Esophagus squamous epithelium (tissue), 4 donors: Measurements from ENCODE around the gene HGF.

ENCODE experiments used
- POLR2A ChIP-seq, 4 donors: fragments of 450-650 bp; IDR thresholded peaks; one replicate each; pipeline ENCODE4 v1.6.1; 2017; ENCODE audit warnings: antibody characterized with exemption in 4 of 4, mild to moderate bottlenecking in 4 of 4, moderate library complexity in 3 of 4
- TF ChIP-seq, protein P1 (sequence below), 6 experiments: fragments of 450-650 bp in 4 of 6; fragments of 200-600 bp in 2 of 6; sonication (generic) in 2 of 6; IDR thresholded peaks; one replicate each; pipeline ENCODE4 v1.5.1; 2016 to 2019; ENCODE audit warnings: antibody characterized with exemption in 6 of 6, mild to moderate bottlenecking in 4 of 6, moderate library complexity in 4 of 6

DNA sequence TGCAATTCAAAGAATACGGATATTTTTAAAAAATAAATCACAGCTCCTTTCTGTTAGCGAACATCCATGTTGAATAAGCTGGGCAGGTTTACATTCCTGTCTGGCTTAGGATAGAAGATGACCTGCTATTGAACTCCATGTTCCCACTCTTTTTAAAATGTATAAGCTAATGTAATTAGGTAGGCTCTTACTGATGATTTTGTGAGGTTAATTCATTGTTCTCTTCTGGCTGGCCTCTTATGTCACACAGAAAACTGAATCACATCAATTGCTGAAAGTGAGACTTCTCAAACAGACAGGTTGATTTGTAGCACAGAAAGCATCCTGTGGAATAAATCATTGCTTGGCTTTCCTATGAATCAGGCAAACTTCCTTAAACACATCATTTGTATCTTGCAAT, 24.2 kb downstream of the HGF start:
- TF ChIP-seq, protein P1, sequence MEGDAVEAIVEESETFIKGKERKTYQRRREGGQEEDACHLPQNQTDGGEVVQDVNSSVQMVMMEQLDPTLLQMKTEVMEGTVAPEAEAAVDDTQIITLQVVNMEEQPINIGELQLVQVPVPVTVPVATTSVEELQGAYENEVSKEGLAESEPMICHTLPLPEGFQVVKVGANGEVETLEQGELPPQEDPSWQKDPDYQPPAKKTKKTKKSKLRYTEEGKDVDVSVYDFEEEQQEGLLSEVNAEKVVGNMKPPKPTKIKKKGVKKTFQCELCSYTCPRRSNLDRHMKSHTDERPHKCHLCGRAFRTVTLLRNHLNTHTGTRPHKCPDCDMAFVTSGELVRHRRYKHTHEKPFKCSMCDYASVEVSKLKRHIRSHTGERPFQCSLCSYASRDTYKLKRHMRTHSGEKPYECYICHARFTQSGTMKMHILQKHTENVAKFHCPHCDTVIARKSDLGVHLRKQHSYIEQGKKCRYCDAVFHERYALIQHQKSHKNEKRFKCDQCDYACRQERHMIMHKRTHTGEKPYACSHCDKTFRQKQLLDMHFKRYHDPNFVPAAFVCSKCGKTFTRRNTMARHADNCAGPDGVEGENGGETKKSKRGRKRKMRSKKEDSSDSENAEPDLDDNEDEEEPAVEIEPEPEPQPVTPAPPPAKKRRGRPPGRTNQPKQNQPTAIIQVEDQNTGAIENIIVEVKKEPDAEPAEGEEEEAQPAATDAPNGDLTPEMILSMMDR (IDR thresholded peaks at IDR 0.05) = no peak
- no peak for TF ChIP-seq POLR2A (IDR thresholded peaks at IDR 0.05)
